ENCODE data around the gene SCAPER. TPM values are rescaled to one million over a fixed set of nuclear protein-coding genes. Genes with fewer than 3 reads are reported as not detected.
A peak's percentile ranks its signal among the peaks of the same experiment; 100 is the strongest.
"Not testable (repeated sequence)": the region's sequence is repeated elsewhere in the genome, so short reads cannot be mapped to it uniquely, and the experiment has no call there.

SCAPER gene
- total and polyA plus RNA-seq, 2 of the 4 experiments (the other 2 are of a cell fraction) = 2.9 to 9.7 TPM

DNA sequence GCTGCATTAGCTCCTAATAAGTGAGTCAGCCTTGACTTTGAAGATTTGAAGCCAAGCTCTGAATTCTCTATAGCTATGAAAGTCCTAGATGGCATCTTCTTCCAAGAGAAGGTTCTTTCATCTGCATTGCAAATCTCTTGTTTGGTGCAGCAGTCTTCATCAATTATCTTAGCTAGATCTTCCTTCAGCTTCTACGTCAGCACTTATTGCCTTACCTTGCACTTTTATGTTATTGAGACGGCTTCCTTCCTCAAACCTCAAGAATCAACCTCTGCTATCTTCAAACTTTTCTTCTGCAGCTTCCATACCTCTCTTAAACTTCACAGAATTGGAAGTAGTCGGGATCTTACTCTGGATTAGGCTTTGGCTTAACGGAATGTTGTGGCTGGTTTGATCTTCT lies 167.6 kb downstream of the SCAPER start:
- no peak overlapping the region for H2BK15ac ChIP-seq (ENCODE audit: low read depth, low read length)
- H2BK120ac ChIP-seq (ENCODE audit: low read depth, low read length) = no peak overlapping the region
- no peak overlapping the region for H2BK5ac ChIP-seq (ENCODE audit: low read depth, low read length, poor library complexity, severe bottlenecking)
- H2AK9ac ChIP-seq (replicated peaks; ENCODE audit: low read depth, low read length, poor library complexity) = no peak overlapping the region
- dilution Hi-C loops (cut with HindIII; ENCODE audit: low sequenced_read_pairs, unreplicated experiment) = no loop called here
- no peak overlapping the region for H2AFZ ChIP-seq (replicated peaks; ENCODE audit: low read length, poor library complexity)
- no peak overlapping the region for H3K27ac ChIP-seq (ENCODE audit: insufficient read depth, low read length)
- WGBS, 2 experiments (ENCODE audit: extremely low coverage in 2 of 2, insufficient read length in 1 of 2) = 100% methylated on average over 3 of the region's 4 CpGs; no CpG with 5 or more reads in 1 of the 2 experiments
- no peak overlapping the region for H4K91ac ChIP-seq (ENCODE audit: insufficient read depth, low read depth, low read length)
- no peak overlapping the region for H3K4me2 ChIP-seq (ENCODE audit: low read depth, low read length)
- no peak overlapping the region for H3K18ac ChIP-seq (ENCODE audit: low read depth, low read length)
- no peak overlapping the region for H3K14ac ChIP-seq (replicated peaks; ENCODE audit: low read depth, low read length)
- H2BK20ac ChIP-seq (ENCODE audit: low read depth, low read length) = no peak overlapping the region
- no peaks in the 10 kb centered on the region for H3K79me1 ChIP-seq (ENCODE audit: low read depth in 1 of 2, low read length in 2 of 2)
- ATAC-seq (ENCODE audit: low read depth) = no peak
- H3K56ac ChIP-seq (ENCODE audit: extremely low read depth, insufficient read depth, low read length) = no peak overlapping the region
- no peak overlapping the region for H4K5ac ChIP-seq (ENCODE audit: low read depth, low read length)
- H2AK5ac ChIP-seq (ENCODE audit: low read depth, low read length) = no peak overlapping the region
- no peaks in the 10 kb centered on the region for H3K4me1 ChIP-seq (ENCODE audit: control insufficient read depth, insufficient read depth, low read length)
- DNase-seq = no peak
- in situ Hi-C loops (cut with MboI; ENCODE audit: low sequenced_read_pairs) = no loop called here
- H3K9ac ChIP-seq (ENCODE audit: low read depth, low read length) = no peak overlapping the region
- ChIA-PET POLR2A (ENCODE audit: unreplicated experiment) (no interaction called here), CTCF (interaction anchor here (0.6 kb wide), 1 partner anchor 382 kb away, joined by 3 read pairs; no protein-coding TSS in a partner anchor)
- no peaks in the 10 kb centered on the region for H3K27me3 ChIP-seq (ENCODE audit: control insufficient read depth, insufficient read depth, low read length)
- no peak overlapping the region for H4K8ac ChIP-seq (ENCODE audit: low read depth in 2 of 2, low read length in 2 of 2)
- no peak overlapping the region for H3K4ac ChIP-seq (ENCODE audit: low read depth, low read length)
- no peaks in the 10 kb centered on the region for H3K9me1 ChIP-seq (ENCODE audit: insufficient read depth, low read length)
- peaks cover 2% of the 10 kb centered on the region; the same call in 1 of the 2 replicates for H3K36me3 ChIP-seq (ENCODE audit: control insufficient read depth, insufficient read depth, low read length)
- H4K20me1 ChIP-seq (ENCODE audit: insufficient read depth, low read length) = no peaks in the 10 kb centered on the region
- 0 out of 2 replicates have a peak, but pooled peaks have one; percentile 16 for TF ChIP-seq MAFK (IDR thresholded peaks at IDR 0.05; ENCODE audit: low read depth, low read length)
- TF ChIP-seq, protein P1, sequence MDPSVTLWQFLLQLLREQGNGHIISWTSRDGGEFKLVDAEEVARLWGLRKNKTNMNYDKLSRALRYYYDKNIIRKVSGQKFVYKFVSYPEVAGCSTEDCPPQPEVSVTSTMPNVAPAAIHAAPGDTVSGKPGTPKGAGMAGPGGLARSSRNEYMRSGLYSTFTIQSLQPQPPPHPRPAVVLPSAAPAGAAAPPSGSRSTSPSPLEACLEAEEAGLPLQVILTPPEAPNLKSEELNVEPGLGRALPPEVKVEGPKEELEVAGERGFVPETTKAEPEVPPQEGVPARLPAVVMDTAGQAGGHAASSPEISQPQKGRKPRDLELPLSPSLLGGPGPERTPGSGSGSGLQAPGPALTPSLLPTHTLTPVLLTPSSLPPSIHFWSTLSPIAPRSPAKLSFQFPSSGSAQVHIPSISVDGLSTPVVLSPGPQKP (IDR thresholded peaks at IDR 0.05; ENCODE audit: borderline replicate concordance, low read depth, low read length) = no peak
- TF ChIP-seq, protein P2, sequence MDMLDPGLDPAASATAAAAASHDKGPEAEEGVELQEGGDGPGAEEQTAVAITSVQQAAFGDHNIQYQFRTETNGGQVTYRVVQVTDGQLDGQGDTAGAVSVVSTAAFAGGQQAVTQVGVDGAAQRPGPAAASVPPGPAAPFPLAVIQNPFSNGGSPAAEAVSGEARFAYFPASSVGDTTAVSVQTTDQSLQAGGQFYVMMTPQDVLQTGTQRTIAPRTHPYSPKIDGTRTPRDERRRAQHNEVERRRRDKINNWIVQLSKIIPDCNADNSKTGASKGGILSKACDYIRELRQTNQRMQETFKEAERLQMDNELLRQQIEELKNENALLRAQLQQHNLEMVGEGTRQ (IDR thresholded peaks at IDR 0.05; ENCODE audit: low read depth, low read length) = no peak
- no peak for TF ChIP-seq RAD21 (IDR thresholded peaks at IDR 0.05; ENCODE audit: low read length)
- intact Hi-C loops (cut with micrococcal nuclease) = no loop called here
- H3K4me3 ChIP-seq (ENCODE audit: insufficient read depth, low read depth, low read length) = no peak overlapping the region
- H3K9me3 ChIP-seq (ENCODE audit: control insufficient read depth, insufficient read depth, low read length) = no peaks in the 10 kb centered on the region
- no peak overlapping the region for H3K23ac ChIP-seq (ENCODE audit: low read depth, low read length)
- no TSS peak for BruUV-seq (replicated peaks)

DNA sequence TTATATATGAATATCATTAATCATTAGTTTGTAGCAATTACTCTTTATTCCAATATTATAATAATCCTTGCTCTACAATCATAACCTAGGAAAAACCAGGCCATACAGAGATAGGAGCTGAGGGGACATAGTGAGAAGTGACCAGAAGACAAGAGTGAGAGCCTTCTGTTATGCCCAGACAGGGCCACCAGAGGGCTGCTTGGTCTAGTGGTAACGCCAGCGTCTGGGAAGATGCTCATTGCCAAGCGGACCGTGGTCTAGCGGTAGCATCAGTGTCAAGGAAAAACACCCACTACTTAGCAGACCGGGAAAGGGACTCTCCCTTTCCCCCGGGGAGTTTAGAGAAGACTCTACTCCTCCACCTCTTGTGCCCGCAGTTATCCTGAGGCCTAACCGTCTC lies 172.8 kb downstream of the SCAPER start:
- H2BK15ac ChIP-seq (ENCODE audit: low read depth, low read length); H2AK5ac ChIP-seq (ENCODE audit: low read depth, low read length); intact Hi-C loops (cut with micrococcal nuclease); DNase-seq; H2AFZ ChIP-seq (replicated peaks; ENCODE audit: low read length, poor library complexity); ATAC-seq (ENCODE audit: low read depth); H3K9me3 ChIP-seq (ENCODE audit: control insufficient read depth, insufficient read depth, low read length); H4K20me1 ChIP-seq (ENCODE audit: insufficient read depth, low read length); H3K4ac ChIP-seq (ENCODE audit: low read depth, low read length); CTCF ChIA-PET; H3K4me2 ChIP-seq (ENCODE audit: low read depth, low read length); H2BK20ac ChIP-seq (ENCODE audit: low read depth, low read length); H3K27me3 ChIP-seq (ENCODE audit: control insufficient read depth, insufficient read depth, low read length); H2BK5ac ChIP-seq (ENCODE audit: low read depth, low read length, poor library complexity, severe bottlenecking); H3K36me3 ChIP-seq (ENCODE audit: control insufficient read depth, insufficient read depth, low read length); in situ Hi-C loops (cut with MboI; ENCODE audit: low sequenced_read_pairs); H4K8ac ChIP-seq (ENCODE audit: low read depth in 2 of 2, low read length in 2 of 2); H3K4me1 ChIP-seq (ENCODE audit: control insufficient read depth, insufficient read depth, low read length); H3K9me1 ChIP-seq (ENCODE audit: insufficient read depth, low read length); H3K18ac ChIP-seq (ENCODE audit: low read depth, low read length); H3K23ac ChIP-seq (ENCODE audit: low read depth, low read length); POLR2A ChIA-PET (ENCODE audit: unreplicated experiment); H3K4me3 ChIP-seq (ENCODE audit: insufficient read depth, low read depth, low read length); H3K27ac ChIP-seq (ENCODE audit: insufficient read depth, low read length); H3K56ac ChIP-seq (ENCODE audit: extremely low read depth, insufficient read depth, low read length); H2BK120ac ChIP-seq (ENCODE audit: low read depth, low read length); BruUV-seq (replicated peaks); H3K79me1 ChIP-seq (ENCODE audit: low read depth in 1 of 2, low read length in 2 of 2); H2AK9ac ChIP-seq (replicated peaks; ENCODE audit: low read depth, low read length, poor library complexity); dilution Hi-C loops (cut with HindIII; ENCODE audit: low sequenced_read_pairs, unreplicated experiment); H3K14ac ChIP-seq (replicated peaks; ENCODE audit: low read depth, low read length); H4K91ac ChIP-seq (ENCODE audit: insufficient read depth, low read depth, low read length); H3K9ac ChIP-seq (ENCODE audit: low read depth, low read length); H4K5ac ChIP-seq (ENCODE audit: low read depth, low read length): not testable (repeated sequence)
- no CpG with 5 or more reads among the region's 9 CpGs for WGBS, 2 experiments (ENCODE audit: extremely low coverage in 2 of 2, insufficient read length in 1 of 2)
